Suprapubic skin (tissue), 4 donors: ENCODE results near the gene ROBO2.

ENCODE experiments used
- EP300 ChIP-seq: sonication (generic); formaldehyde crosslinking; IDR thresholded peaks from one replicate; pipeline ENCODE4 v1.6.1; 2017; ENCODE audit warnings: antibody characterized with exemption
- POLR2A ChIP-seq, 2 donors: fragments of 450-650 bp; IDR thresholded peaks; one replicate each; pipeline ENCODE4 v1.6.1; 2017; ENCODE audit warnings: antibody characterized with exemption in 2 of 2, mild to moderate bottlenecking in 2 of 2, moderate library complexity in 2 of 2
- POLR2AphosphoS5 ChIP-seq, 3 donors: sonication (generic); formaldehyde crosslinking; IDR thresholded peaks; one replicate each; pipeline ENCODE4 v1.6.1; 2017; ENCODE audit warnings: antibody characterized with exemption in 3 of 3
- TF ChIP-seq, protein P1 (sequence below), 2 donors: fragments of 200-600 bp in 1 of 2; fragments of 450-650 bp in 1 of 2; sonication (generic) in 1 of 2; IDR thresholded peaks; one replicate each; pipeline ENCODE4 v1.5.1; 2016 to 2019; ENCODE audit warnings: antibody characterized with exemption in 2 of 2, mild to moderate bottlenecking in 1 of 2, moderate library complexity in 1 of 2

DNA sequence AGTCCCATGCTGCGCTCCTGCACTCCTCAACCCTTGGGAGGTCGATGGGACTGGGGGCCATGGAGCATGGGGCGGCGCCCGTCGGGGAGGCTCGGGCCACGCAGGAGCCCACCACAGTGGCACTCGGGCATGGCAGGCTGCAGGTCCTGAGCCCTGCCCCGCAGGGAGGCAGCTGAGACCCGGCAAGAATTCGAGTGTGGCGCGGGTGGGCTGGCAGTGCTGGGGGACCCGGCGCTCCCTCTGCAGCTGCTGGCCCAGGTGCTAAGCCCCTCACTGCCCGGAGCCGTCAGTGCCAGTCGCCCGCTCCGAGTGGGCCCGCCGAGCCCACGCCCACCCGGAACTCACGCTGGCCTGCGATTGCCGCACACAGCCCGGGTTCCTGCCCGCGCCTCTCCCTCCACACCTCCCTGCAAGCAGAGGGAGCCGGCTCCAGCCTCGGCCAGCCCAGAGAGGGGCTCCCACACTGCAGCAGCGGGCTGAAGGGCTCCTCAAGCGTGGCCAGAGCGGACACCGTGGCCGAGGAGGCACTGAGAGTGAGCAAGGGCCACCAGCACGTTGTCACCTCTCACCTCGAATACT lies 200.3 kb downstream of the ROBO2 start:
- TF ChIP-seq, protein P1, sequence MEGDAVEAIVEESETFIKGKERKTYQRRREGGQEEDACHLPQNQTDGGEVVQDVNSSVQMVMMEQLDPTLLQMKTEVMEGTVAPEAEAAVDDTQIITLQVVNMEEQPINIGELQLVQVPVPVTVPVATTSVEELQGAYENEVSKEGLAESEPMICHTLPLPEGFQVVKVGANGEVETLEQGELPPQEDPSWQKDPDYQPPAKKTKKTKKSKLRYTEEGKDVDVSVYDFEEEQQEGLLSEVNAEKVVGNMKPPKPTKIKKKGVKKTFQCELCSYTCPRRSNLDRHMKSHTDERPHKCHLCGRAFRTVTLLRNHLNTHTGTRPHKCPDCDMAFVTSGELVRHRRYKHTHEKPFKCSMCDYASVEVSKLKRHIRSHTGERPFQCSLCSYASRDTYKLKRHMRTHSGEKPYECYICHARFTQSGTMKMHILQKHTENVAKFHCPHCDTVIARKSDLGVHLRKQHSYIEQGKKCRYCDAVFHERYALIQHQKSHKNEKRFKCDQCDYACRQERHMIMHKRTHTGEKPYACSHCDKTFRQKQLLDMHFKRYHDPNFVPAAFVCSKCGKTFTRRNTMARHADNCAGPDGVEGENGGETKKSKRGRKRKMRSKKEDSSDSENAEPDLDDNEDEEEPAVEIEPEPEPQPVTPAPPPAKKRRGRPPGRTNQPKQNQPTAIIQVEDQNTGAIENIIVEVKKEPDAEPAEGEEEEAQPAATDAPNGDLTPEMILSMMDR (IDR thresholded peaks at IDR 0.05) = no peak
- TF ChIP-seq POLR2A (IDR thresholded peaks at IDR 0.05) (no peak), EP300 (no peak), POLR2AphosphoS5 (IDR thresholded peaks at IDR 0.05) (no peak)
